GM19395 (cell line): Measurements from ENCODE around the gene SSX7.
"Not testable (repeated sequence)": the region's sequence is repeated elsewhere in the genome, so short reads cannot be mapped to it uniquely, and the experiment has no call there.

Experiments used
- ATAC-seq: cut with Tn5 transposase; IDR thresholded peaks from one replicate; pipeline ENCODE4 v1.9.1; 2021; ENCODE audit warnings: mild to moderate bottlenecking, moderate library complexity; ENCODE audit not compliant: unreplicated experiment

Gene SSX7, protein sequence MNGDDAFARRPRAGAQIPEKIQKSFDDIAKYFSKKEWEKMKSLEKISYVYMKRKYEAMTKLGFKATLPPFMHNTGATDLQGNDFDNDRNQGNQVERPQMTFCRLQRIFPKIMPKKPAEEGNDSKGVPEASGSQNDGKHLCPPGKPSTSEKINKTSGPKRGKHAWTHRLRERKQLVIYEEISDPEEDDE

DNA sequence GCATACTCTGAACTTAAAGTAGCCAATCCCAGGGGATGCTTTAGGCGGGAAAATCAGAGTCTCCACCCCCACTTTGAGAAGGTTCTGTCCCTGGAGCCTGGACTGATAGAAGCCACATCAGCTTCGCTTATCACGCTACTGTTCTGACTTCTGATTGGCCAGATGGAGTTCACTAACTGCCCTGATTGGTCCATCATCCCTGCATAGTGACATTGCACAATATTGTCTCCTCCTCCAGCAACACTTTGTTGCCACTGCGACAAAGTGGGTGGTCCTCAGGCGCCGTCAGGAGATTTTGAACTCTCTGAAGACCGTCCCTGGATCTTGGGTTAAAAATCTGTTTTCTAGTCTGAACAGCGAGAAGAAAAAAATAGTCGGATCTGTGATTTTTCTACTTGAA lies at the start of gene SSX7:
SSX7 (minus strand) TSS at position 101 of the 400 bp plus-strand sequence. CDS start 1,428 bp downstream, outside the sequence.
- not testable (repeated sequence) for ATAC-seq

- ATAC-seq = not testable (repeated sequence)
These were observed 37.3 kb upstream of the SSX7 start for GRCh38 chrX:52692034-52692433.

- ATAC-seq = not testable (repeated sequence)
These were observed 7.5 kb upstream of the SSX7 start for GRCh38 chrX:52662218-52662617.

DNA sequence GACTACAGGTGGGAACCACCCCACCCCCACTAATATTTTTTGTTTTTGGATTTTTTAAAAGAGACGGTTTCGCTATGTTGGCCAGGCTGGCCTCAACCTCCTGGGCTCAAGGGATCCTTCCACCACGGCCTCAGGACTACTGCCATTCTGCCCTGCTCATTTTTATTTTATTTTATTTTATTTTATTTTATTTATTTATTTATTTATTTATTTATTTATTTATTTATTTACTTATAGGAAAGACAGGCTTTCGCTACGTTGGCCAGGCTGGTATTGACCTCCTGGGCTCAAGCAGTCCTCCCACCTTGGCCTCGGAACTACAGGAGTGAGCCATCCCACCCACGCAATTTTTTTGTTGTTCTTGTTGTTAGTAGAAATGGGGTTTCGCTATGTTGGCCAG lies 775 bp upstream of the SSX7 start:
- not testable (repeated sequence) for ATAC-seq

- not testable (repeated sequence) for ATAC-seq
These were observed 4.0 kb downstream of the SSX7 start for GRCh38 chrX:52650676-52651075.

GRCh38 chrX:52648956-52649355 lies 5.7 kb downstream of the SSX7 start:
- not testable (repeated sequence) for ATAC-seq

DNA sequence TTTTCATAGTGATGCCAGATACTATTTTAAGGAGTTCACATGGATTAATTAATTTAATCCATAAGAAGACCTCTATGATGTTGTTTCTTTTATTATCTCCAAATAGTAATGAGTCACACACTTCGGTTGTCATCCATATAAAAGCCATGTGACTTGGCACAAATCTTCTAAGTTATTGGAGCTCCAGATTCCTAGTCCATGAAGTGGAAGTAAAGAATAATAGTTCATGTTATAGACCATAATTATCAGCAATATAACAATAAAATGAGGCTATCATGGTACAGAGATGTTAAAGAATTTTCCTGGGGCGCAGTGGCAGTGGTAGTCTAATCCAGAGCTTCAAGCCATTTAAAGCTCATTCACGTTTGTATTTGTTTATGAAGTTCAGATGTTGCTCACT lies 26.2 kb downstream of the SSX7 start:
- ATAC-seq = not testable (repeated sequence)

- ATAC-seq = not testable (repeated sequence)
These were observed 34.0 kb downstream of the SSX7 start for GRCh38 chrX:52620661-52621060.

DNA sequence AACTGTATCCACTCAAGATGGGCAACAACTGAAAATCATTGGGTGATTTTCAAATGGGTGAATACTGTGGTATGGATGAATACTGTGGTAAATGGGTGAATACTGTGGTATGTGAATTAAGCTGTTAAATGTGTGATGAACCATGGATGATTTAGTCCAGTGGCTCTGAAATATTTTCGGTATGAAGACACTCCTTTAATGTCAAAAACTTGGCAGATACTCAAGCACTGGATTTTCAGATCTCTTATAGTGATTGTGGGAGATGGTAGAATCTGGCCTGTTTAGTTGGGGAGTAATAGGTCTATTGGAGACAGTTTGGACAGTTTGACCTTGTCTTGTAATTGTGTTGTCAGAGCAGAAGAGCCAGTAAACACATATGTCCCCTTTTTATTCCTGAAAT lies 45.7 kb downstream of the SSX7 start:
- ATAC-seq = no peak

DNA sequence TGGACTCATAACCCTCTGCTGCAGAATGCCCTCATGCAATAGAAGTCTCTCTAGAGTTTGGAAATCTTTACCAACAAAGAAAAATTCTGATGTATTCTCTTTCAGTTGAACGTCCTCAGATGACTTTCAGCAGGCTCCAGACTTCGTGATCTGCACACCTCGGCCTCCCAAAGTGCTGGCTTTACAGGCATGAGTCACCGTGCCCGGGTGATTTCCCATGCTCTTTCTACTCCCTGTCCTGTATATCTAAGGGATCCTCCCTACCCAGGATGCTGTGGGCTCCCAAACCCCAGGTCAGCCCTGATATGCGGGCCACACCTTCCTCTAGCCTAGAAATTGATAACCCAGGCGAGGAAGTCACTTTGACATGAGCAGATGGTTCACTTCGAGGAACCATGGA lies 51.5 kb downstream of the SSX7 start:
- ATAC-seq = not testable (repeated sequence)

GRCh38 chrX:52598886-52599285 lies 55.8 kb downstream of the SSX7 start:
- ATAC-seq = no peak

GRCh38 chrX:52594658-52595057 lies 60.0 kb downstream of the SSX7 start:
- no peak for ATAC-seq
